ENCODE measurements around the gene TMEM179.

GRCh38 chr14:104633276-104634137 is 28.9 kb upstream of the TMEM179 start:
- TF ChIP-seq, protein P1, sequence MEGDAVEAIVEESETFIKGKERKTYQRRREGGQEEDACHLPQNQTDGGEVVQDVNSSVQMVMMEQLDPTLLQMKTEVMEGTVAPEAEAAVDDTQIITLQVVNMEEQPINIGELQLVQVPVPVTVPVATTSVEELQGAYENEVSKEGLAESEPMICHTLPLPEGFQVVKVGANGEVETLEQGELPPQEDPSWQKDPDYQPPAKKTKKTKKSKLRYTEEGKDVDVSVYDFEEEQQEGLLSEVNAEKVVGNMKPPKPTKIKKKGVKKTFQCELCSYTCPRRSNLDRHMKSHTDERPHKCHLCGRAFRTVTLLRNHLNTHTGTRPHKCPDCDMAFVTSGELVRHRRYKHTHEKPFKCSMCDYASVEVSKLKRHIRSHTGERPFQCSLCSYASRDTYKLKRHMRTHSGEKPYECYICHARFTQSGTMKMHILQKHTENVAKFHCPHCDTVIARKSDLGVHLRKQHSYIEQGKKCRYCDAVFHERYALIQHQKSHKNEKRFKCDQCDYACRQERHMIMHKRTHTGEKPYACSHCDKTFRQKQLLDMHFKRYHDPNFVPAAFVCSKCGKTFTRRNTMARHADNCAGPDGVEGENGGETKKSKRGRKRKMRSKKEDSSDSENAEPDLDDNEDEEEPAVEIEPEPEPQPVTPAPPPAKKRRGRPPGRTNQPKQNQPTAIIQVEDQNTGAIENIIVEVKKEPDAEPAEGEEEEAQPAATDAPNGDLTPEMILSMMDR (IDR thresholded peaks at IDR 0.05), result no peak
- TF ChIP-seq EP300 (IDR thresholded peaks at IDR 0.05; ENCODE audit: low read depth), result no peak
- no peak for TF ChIP-seq POLR2AphosphoS5 (IDR thresholded peaks at IDR 0.05)
